ENCODE results near the gene HOOK2.

DNA sequence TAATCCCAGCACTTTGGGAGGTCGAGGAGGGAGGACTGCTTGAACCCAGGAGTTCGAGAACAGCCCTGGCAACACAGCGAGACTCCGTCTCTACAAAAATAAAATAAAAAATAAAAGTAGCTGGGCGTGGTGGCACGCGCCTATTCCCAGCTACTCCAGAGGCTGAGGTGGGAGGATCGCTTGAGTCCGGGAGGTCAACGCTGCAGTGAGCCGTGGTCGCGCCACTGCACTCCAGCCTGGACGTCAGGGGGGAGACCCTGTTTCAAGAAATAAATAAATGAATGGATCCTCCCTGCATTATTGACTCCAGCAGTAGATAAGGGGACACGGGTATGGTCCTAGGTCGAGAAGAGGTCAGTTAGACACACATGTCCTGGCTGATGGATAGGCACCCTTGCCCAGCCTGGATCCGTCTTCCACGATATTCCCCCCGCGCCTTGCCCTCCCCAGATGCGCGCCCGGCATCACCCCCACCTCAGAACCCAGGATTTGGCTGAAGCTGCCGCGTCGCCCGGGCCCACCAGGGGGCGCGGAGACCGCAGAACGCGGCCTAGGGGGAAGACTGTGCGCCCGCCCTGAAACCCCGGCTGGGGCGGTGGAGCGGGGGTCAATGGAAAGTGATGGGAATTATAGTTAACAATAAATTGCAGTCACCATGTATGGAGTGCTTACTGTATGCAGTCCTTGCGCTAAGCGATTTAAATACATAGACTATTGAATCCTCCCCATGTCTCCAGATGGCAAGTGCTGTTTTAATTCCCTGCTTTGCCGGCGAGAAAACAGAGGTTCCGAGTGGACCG lies 2.1 kb upstream of the HOOK2 start:
- TF ChIP-seq, protein P1, sequence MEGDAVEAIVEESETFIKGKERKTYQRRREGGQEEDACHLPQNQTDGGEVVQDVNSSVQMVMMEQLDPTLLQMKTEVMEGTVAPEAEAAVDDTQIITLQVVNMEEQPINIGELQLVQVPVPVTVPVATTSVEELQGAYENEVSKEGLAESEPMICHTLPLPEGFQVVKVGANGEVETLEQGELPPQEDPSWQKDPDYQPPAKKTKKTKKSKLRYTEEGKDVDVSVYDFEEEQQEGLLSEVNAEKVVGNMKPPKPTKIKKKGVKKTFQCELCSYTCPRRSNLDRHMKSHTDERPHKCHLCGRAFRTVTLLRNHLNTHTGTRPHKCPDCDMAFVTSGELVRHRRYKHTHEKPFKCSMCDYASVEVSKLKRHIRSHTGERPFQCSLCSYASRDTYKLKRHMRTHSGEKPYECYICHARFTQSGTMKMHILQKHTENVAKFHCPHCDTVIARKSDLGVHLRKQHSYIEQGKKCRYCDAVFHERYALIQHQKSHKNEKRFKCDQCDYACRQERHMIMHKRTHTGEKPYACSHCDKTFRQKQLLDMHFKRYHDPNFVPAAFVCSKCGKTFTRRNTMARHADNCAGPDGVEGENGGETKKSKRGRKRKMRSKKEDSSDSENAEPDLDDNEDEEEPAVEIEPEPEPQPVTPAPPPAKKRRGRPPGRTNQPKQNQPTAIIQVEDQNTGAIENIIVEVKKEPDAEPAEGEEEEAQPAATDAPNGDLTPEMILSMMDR (IDR thresholded peaks at IDR 0.05) = peak; percentile 94
- TF ChIP-seq SIN3A (IDR thresholded peaks at IDR 0.05; ENCODE audit: borderline replicate concordance, insufficient read depth, low read depth, low read length) (0 out of 2 replicates have a peak, but pooled peaks have one; percentile 39), POLR2AphosphoS5 (IDR thresholded peaks at IDR 0.05; ENCODE audit: low read depth, low read length) (no peak)

All from Panc1 (cell line).